CD4-positive, alpha-beta T cell treated with Interleukin-6 at 100 ng/mL for 8 hours (primary cell): ENCODE results near the gene BOD1L2.

Experiments used
- DNase-seq: peaks from one replicate; pipeline ENCODE4 v3.0.0-alpha.2; 2020; ENCODE audit warnings: mixed read lengths, low spot score

Gene BOD1L2

GRCh38 chr18:57150081-57150480 lies 3.2 kb downstream of the BOD1L2 start:
- no peak for DNase-seq

GRCh38 chr18:57150828-57151227 lies 3.9 kb downstream of the BOD1L2 start:
- no peak for DNase-seq

- no peak for DNase-seq
These were observed 7.4 kb downstream of the BOD1L2 start for GRCh38 chr18:57154191-57154830.

- DNase-seq, result no peak
These were observed 17.5 kb downstream of the BOD1L2 start for GRCh38 chr18:57164401-57164800.

- no peak for DNase-seq
These were observed 20.9 kb downstream of the BOD1L2 start for GRCh38 chr18:57167617-57168308.

- DNase-seq, result no peak
These were observed 24.1 kb downstream of the BOD1L2 start for GRCh38 chr18:57171026-57171425.

- no peak for DNase-seq
These were observed 28.6 kb downstream of the BOD1L2 start for GRCh38 chr18:57175532-57175931.

GRCh38 chr18:57185434-57185833 lies 38.5 kb downstream of the BOD1L2 start:
- DNase-seq, result no peak

GRCh38 chr18:57188851-57189557 lies 42.1 kb downstream of the BOD1L2 start:
- DNase-seq, result no peak

GRCh38 chr18:57190026-57190425 lies 43.1 kb downstream of the BOD1L2 start:
- DNase-seq, result no peak

- no peak for DNase-seq
These were observed 47.2 kb downstream of the BOD1L2 start for GRCh38 chr18:57194070-57194469.

- DNase-seq, result no peak
These were observed 47.7 kb downstream of the BOD1L2 start for GRCh38 chr18:57194622-57195021.

GRCh38 chr18:57195341-57195740 lies 48.5 kb downstream of the BOD1L2 start:
- no peak for DNase-seq

- no peak for DNase-seq
These were observed 50.4 kb downstream of the BOD1L2 start for GRCh38 chr18:57197261-57197660.

- DNase-seq, result no peak
These were observed 51.2 kb downstream of the BOD1L2 start for GRCh38 chr18:57198073-57198472.
